WTC11 (cell line): Measurements from ENCODE around the gene COL6A6. TPM values are rescaled to one million over a fixed set of nuclear protein-coding genes. Genes with fewer than 3 reads are reported as not detected.
A peak's percentile ranks its signal among the peaks of the same experiment; 100 is the strongest.

Experiments
- ATAC-seq: fragments of 200-7000 bp; cut with Tn5 transposase; 2 replicates; pipeline ENCODE4 v1.10.0; 2021; ENCODE audit warnings: mild to moderate bottlenecking, moderate library complexity
- Bru-seq: library from RNA; stranded (reverse); fragments of 400-500 nt; gene quantifications from one replicate; lab custom pipeline; 2021; lab: Mats Ljungman, UMichigan
- CTCF ChIA-PET: fragments of 300-600 bp; sonication (Branson Sonifier 250); formaldehyde crosslinking; loops from one replicate; lab custom pipeline; 2021; ENCODE audit warnings: antibody characterized with exemption; lab: Charles Lee
- POLR2A ChIA-PET: fragments of 350-600 bp; sonication (Branson Sonifier 250); formaldehyde crosslinking; loops from one replicate; lab custom pipeline; 2021; ENCODE audit warnings: antibody characterized with exemption; lab: Charles Lee
- DNase-seq: peaks from one replicate; pipeline ENCODE4 v3.0.0; 2021; ENCODE audit warnings: low spot score
- H3K27ac Mint-ChIP-seq: 2 replicates; pipeline ENCODE4 v1.8.0; 2021; ENCODE audit warnings: mixed read lengths
- H3K27me3 Mint-ChIP-seq: 2 replicates; pipeline ENCODE4 v1.8.0; 2021; ENCODE audit warnings: low read depth, mild to moderate bottlenecking, moderate library complexity, mixed read lengths
- H3K36me3 Mint-ChIP-seq: 2 replicates; pipeline ENCODE4 v1.8.0; 2021; ENCODE audit warnings: mixed read lengths
- H3K4me1 Mint-ChIP-seq: 2 replicates; pipeline ENCODE4 v1.8.0; 2022; ENCODE audit warnings: mixed read lengths
- H3K4me3 Mint-ChIP-seq: 2 replicates; pipeline ENCODE4 v1.8.0; 2021; ENCODE audit warnings: mild to moderate bottlenecking, moderate library complexity, mixed read lengths
- H3K9me3 Mint-ChIP-seq: 2 replicates; pipeline ENCODE4 v1.8.0; 2021; ENCODE audit warnings: mixed read lengths
- FOXJ3 ChIP-seq: sonication (generic); formaldehyde crosslinking; IDR thresholded peaks from 2 replicates; pipeline ENCODE4 v1.9.0; 2021; ENCODE audit warnings: missing genetic modification reagents, mild to moderate bottlenecking, borderline replicate concordance
- MYBL2 ChIP-seq: sonication (generic); formaldehyde crosslinking; IDR thresholded peaks from 2 replicates; pipeline ENCODE4 v1.8.1; 2023; ENCODE audit warnings: mild to moderate bottlenecking, moderate library complexity, missing genetic modification reagents
- NFATC4 ChIP-seq: fragments of 250-450 bp; sonication (Bioruptor Pico); IDR thresholded peaks from 2 replicates; pipeline ENCODE4 v1.9.0; 2021; ENCODE audit warnings: mild to moderate bottlenecking
- NR1H2 ChIP-seq: sonication (generic); formaldehyde crosslinking; IDR thresholded peaks from 2 replicates; pipeline ENCODE4 v1.9.0; 2021; ENCODE audit warnings: mild to moderate bottlenecking, moderate library complexity, missing genetic modification reagents
- TEAD1 ChIP-seq: sonication (generic); formaldehyde crosslinking; IDR thresholded peaks from 2 replicates; pipeline ENCODE4 v1.8.0; 2022; ENCODE audit warnings: mild to moderate bottlenecking, missing genetic modification reagents
- ZNF423 ChIP-seq: fragments of 250-450 bp; sonication (Bioruptor Pico); IDR thresholded peaks from 2 replicates; pipeline ENCODE4 v2.1.2; 2022; ENCODE audit warnings: mild to moderate bottlenecking, moderate library complexity
- ZNF671 ChIP-seq: fragments of 250-450 bp; sonication (Bioruptor Pico); IDR thresholded peaks from 2 replicates; pipeline ENCODE4 v1.8.0; 2021; ENCODE audit warnings: mild to moderate bottlenecking
- long read RNA-seq, 3 experiments: library from RNA in 1 of 3; library from capped mRNA in 1 of 3; library from polyadenylated mRNA in 1 of 3; unstranded in 2 of 3; stranded (forward) in 1 of 3; transcript quantifications; one replicate each; pipeline ENCODE4 v2.0.0, GENCODE V29; 2021
- total RNA-seq: library from RNA; stranded (reverse); gene quantifications from 3 replicates; pipeline ENCODE4 v1.2.3, GENCODE V29; 2021
- TF ChIP-seq, protein P1 (sequence below): sonication (generic); formaldehyde crosslinking; IDR thresholded peaks from 2 replicates; pipeline ENCODE4 v1.8.0; 2023; ENCODE audit warnings: mild to moderate bottlenecking, missing genetic modification reagents
- TF ChIP-seq, protein P2 (sequence below): sonication (generic); formaldehyde crosslinking; IDR thresholded peaks from 2 replicates; pipeline ENCODE4 v1.8.0; 2022; ENCODE audit warnings: mild to moderate bottlenecking, missing genetic modification reagents
- TF ChIP-seq, protein P3 (sequence below): sonication (generic); formaldehyde crosslinking; IDR thresholded peaks from 2 replicates; pipeline ENCODE4 v1.8.1; 2023; ENCODE audit warnings: mild to moderate bottlenecking, missing genetic modification reagents, borderline replicate concordance
- TF ChIP-seq, protein P4 (sequence below): sonication (generic); formaldehyde crosslinking; IDR thresholded peaks from 2 replicates; pipeline ENCODE4 v1.8.0; 2022; ENCODE audit warnings: mild to moderate bottlenecking, missing genetic modification reagents
- TF ChIP-seq, protein P5 (sequence below): sonication (generic); formaldehyde crosslinking; IDR thresholded peaks from 2 replicates; pipeline ENCODE4 v1.8.0; 2023; ENCODE audit warnings: missing genetic modification reagents
- TF ChIP-seq, protein P6 (sequence below): fragments of 250-450 bp; sonication (Bioruptor Pico); IDR thresholded peaks from 2 replicates; pipeline ENCODE4 v1.8.0; 2021; ENCODE audit warnings: mild to moderate bottlenecking
- TF ChIP-seq, protein P7 (sequence below): sonication (generic); formaldehyde crosslinking; IDR thresholded peaks from 2 replicates; pipeline ENCODE4 v1.8.1; 2023; ENCODE audit warnings: mild to moderate bottlenecking, missing genetic modification reagents
- TF ChIP-seq, protein P8 (sequence below): sonication (generic); formaldehyde crosslinking; IDR thresholded peaks from 2 replicates; pipeline ENCODE4 v1.8.1; 2022; ENCODE audit warnings: missing genetic modification reagents, borderline replicate concordance

The COL6A6 gene, protein sequence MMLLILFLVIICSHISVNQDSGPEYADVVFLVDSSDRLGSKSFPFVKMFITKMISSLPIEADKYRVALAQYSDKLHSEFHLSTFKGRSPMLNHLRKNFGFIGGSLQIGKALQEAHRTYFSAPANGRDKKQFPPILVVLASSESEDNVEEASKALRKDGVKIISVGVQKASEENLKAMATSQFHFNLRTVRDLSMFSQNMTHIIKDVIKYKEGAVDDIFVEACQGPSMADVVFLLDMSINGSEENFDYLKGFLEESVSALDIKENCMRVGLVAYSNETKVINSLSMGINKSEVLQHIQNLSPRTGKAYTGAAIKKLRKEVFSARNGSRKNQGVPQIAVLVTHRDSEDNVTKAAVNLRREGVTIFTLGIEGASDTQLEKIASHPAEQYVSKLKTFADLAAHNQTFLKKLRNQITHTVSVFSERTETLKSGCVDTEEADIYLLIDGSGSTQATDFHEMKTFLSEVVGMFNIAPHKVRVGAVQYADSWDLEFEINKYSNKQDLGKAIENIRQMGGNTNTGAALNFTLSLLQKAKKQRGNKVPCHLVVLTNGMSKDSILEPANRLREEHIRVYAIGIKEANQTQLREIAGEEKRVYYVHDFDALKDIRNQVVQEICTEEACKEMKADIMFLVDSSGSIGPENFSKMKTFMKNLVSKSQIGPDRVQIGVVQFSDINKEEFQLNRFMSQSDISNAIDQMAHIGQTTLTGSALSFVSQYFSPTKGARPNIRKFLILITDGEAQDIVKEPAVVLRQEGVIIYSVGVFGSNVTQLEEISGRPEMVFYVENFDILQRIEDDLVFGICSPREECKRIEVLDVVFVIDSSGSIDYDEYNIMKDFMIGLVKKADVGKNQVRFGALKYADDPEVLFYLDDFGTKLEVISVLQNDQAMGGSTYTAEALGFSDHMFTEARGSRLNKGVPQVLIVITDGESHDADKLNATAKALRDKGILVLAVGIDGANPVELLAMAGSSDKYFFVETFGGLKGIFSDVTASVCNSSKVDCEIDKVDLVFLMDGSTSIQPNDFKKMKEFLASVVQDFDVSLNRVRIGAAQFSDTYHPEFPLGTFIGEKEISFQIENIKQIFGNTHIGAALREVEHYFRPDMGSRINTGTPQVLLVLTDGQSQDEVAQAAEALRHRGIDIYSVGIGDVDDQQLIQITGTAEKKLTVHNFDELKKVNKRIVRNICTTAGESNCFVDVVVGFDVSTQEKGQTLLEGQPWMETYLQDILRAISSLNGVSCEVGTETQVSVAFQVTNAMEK (N-terminal part only)
- total RNA-seq, result 0.09 to 0.11 TPM (median 0.09 TPM) in 3 replicates
- percentile 13 among the genes with signal in this experiment for Bru-seq, nascent RNA
- long read RNA-seq, experiment 1, partial matches to known transcripts, result 0 of 2 reads
- long read RNA-seq, experiment 1, other reads (novel, unspliced or antisense), result 2 of 2 reads
- long read RNA-seq, experiment 2, partial matches to known transcripts, result 0 of 1 reads
- long read RNA-seq, experiment 2, other reads (novel, unspliced or antisense), result 1 of 1 reads
- long read RNA-seq, experiment 3, result 0 reads

DNA sequence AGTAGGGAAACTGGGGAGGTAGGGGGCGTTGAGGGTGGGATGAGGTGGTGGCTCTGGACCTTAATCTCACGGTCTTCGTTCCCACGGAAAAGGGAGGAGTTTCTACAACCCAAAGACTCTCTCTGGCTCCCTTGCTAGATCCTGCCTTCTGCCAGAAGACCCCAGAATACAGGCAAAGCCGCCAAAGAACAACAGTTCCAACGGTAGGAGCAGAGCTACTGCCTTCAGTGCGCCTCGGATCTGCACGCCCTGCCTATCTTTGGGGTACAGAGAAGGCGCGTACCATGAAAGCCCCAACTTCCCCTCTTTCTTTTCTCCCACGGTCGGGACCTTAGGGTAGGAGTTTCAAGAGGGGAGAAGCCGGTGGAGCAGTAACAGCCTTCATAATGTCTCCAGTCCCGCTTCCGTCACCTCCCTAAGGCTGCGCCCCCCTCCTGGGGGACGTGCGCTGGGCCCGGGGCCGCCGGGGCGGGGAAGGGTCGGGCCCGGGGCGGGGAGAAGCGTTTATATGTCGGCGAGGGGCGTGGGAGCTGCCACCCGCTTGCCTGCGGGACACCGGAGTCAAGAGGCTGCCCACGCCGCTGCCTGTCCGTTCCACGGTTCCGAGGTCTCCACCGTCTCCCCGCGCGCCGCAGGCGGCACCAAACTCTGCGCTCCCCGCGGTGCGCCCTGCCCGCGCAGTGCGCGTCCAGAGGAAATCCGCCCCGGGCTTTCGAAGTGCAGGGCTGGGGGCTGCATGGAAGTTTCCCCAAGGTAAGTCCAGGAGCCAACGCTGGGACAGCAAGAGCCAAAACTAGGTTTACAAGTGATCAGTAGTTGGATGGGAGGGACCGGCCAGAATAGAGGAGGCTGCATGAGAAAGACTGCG lies at the start of gene COL6A6:
TSS of gene COL6A6 (plus strand) at position 533 of the 868 bp plus-strand sequence. CDS start 43,188 bp downstream, outside the sequence.
- peak; percentile 41 for DNase-seq
- H3K4me3 Mint-ChIP-seq, result peak within 1 kb of the TSS; percentile 69
- TF ChIP-seq, protein P1, sequence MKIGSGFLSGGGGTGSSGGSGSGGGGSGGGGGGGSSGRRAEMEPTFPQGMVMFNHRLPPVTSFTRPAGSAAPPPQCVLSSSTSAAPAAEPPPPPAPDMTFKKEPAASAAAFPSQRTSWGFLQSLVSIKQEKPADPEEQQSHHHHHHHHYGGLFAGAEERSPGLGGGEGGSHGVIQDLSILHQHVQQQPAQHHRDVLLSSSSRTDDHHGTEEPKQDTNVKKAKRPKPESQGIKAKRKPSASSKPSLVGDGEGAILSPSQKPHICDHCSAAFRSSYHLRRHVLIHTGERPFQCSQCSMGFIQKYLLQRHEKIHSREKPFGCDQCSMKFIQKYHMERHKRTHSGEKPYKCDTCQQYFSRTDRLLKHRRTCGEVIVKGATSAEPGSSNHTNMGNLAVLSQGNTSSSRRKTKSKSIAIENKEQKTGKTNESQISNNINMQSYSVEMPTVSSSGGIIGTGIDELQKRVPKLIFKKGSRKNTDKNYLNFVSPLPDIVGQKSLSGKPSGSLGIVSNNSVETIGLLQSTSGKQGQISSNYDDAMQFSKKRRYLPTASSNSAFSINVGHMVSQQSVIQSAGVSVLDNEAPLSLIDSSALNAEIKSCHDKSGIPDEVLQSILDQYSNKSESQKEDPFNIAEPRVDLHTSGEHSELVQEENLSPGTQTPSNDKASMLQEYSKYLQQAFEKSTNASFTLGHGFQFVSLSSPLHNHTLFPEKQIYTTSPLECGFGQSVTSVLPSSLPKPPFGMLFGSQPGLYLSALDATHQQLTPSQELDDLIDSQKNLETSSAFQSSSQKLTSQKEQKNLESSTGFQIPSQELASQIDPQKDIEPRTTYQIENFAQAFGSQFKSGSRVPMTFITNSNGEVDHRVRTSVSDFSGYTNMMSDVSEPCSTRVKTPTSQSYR (CRISPR knock-in tag), result no peak
- TF ChIP-seq, protein P2, sequence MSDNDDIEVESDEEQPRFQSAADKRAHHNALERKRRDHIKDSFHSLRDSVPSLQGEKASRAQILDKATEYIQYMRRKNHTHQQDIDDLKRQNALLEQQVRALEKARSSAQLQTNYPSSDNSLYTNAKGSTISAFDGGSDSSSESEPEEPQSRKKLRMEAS (CRISPR knock-in tag), result no peak
- TF ChIP-seq NR1H2 (no peak), MYBL2 (CRISPR knock-in tag) (peak; percentile 53; the same call in 1 of the 2 replicates), NFATC4 (no peak), FOXJ3 (CRISPR knock-in tag) (no peak), ZNF423 (0 out of 2 replicates have a peak, but pooled peaks have one; percentile 3), TEAD1 (no peak), ZNF671 (CRISPR knock-in tag) (no peak)
- TF ChIP-seq, protein P3, sequence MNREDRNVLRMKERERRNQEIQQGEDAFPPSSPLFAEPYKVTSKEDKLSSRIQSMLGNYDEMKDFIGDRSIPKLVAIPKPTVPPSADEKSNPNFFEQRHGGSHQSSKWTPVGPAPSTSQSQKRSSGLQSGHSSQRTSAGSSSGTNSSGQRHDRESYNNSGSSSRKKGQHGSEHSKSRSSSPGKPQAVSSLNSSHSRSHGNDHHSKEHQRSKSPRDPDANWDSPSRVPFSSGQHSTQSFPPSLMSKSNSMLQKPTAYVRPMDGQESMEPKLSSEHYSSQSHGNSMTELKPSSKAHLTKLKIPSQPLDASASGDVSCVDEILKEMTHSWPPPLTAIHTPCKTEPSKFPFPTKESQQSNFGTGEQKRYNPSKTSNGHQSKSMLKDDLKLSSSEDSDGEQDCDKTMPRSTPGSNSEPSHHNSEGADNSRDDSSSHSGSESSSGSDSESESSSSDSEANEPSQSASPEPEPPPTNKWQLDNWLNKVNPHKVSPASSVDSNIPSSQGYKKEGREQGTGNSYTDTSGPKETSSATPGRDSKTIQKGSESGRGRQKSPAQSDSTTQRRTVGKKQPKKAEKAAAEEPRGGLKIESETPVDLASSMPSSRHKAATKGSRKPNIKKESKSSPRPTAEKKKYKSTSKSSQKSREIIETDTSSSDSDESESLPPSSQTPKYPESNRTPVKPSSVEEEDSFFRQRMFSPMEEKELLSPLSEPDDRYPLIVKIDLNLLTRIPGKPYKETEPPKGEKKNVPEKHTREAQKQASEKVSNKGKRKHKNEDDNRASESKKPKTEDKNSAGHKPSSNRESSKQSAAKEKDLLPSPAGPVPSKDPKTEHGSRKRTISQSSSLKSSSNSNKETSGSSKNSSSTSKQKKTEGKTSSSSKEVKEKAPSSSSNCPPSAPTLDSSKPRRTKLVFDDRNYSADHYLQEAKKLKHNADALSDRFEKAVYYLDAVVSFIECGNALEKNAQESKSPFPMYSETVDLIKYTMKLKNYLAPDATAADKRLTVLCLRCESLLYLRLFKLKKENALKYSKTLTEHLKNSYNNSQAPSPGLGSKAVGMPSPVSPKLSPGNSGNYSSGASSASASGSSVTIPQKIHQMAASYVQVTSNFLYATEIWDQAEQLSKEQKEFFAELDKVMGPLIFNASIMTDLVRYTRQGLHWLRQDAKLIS, result no peak
- TF ChIP-seq, protein P4, sequence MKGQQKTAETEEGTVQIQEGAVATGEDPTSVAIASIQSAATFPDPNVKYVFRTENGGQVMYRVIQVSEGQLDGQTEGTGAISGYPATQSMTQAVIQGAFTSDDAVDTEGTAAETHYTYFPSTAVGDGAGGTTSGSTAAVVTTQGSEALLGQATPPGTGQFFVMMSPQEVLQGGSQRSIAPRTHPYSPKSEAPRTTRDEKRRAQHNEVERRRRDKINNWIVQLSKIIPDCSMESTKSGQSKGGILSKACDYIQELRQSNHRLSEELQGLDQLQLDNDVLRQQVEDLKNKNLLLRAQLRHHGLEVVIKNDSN, result no peak
- TF ChIP-seq, protein P5, sequence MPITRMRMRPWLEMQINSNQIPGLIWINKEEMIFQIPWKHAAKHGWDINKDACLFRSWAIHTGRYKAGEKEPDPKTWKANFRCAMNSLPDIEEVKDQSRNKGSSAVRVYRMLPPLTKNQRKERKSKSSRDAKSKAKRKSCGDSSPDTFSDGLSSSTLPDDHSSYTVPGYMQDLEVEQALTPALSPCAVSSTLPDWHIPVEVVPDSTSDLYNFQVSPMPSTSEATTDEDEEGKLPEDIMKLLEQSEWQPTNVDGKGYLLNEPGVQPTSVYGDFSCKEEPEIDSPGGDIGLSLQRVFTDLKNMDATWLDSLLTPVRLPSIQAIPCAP (CRISPR knock-in tag), result no peak
- TF ChIP-seq, protein P6, sequence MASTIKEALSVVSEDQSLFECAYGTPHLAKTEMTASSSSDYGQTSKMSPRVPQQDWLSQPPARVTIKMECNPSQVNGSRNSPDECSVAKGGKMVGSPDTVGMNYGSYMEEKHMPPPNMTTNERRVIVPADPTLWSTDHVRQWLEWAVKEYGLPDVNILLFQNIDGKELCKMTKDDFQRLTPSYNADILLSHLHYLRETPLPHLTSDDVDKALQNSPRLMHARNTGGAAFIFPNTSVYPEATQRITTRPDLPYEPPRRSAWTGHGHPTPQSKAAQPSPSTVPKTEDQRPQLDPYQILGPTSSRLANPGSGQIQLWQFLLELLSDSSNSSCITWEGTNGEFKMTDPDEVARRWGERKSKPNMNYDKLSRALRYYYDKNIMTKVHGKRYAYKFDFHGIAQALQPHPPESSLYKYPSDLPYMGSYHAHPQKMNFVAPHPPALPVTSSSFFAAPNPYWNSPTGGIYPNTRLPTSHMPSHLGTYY (CRISPR knock-in tag), result no peak
- TF ChIP-seq, protein P7, sequence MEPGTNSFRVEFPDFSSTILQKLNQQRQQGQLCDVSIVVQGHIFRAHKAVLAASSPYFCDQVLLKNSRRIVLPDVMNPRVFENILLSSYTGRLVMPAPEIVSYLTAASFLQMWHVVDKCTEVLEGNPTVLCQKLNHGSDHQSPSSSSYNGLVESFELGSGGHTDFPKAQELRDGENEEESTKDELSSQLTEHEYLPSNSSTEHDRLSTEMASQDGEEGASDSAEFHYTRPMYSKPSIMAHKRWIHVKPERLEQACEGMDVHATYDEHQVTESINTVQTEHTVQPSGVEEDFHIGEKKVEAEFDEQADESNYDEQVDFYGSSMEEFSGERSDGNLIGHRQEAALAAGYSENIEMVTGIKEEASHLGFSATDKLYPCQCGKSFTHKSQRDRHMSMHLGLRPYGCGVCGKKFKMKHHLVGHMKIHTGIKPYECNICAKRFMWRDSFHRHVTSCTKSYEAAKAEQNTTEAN (CRISPR knock-in tag), result no peak
- TF ChIP-seq, protein P8, sequence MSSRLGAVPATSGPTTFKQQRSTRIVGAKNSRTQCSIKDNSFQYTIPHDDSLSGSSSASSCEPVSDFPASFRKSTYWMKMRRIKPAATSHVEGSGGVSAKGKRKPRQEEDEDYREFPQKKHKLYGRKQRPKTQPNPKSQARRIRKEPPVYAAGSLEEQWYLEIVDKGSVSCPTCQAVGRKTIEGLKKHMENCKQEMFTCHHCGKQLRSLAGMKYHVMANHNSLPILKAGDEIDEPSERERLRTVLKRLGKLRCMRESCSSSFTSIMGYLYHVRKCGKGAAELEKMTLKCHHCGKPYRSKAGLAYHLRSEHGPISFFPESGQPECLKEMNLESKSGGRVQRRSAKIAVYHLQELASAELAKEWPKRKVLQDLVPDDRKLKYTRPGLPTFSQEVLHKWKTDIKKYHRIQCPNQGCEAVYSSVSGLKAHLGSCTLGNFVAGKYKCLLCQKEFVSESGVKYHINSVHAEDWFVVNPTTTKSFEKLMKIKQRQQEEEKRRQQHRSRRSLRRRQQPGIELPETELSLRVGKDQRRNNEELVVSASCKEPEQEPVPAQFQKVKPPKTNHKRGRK (CRISPR knock-in tag), result no peak

More for the DNA sequence above, at the start of gene COL6A6:
- no peaks in the 10 kb centered on the region for H3K36me3 Mint-ChIP-seq
- H3K27ac Mint-ChIP-seq, result no peak within 1 kb of the TSS
- ATAC-seq, result peak; percentile 86
- ChIA-PET POLR2A (no interaction called here), CTCF (interaction anchor here (0.6 to 2.9 kb wide), 3 partner anchors 22 to 241 kb away, joined by 3 to 8 read pairs (median 6); no protein-coding TSS in a partner anchor)
- H3K27me3 Mint-ChIP-seq, result peaks cover 52% of the 10 kb centered on the region
- peaks cover 10% of the 10 kb centered on the region for H3K4me1 Mint-ChIP-seq
- no peaks in the 10 kb centered on the region for H3K9me3 Mint-ChIP-seq
